MM.1S (cell line): ENCODE measurements around the gene CNN3.

Source experiments
- DNase-seq: peaks from one replicate; pipeline ENCODE4 v3.0.0-alpha.2; 2015
- H2AFZ ChIP-seq: fragments of 300-600 bp; sonication (generic); 2 replicates; pipeline ENCODE4 v1.6.0; 2016; ENCODE audit warnings: antibody characterized with exemption, low read length
- H3F3A ChIP-seq: fragments of 300-600 bp; sonication (generic); 2 replicates; pipeline ENCODE4 v1.6.1; 2016; ENCODE audit warnings: mild to moderate bottlenecking, antibody characterized with exemption, low read length, moderate library complexity, mixed read lengths; ENCODE audit not compliant: insufficient read depth
- H3K27ac ChIP-seq: fragments of 300-600 bp; sonication (generic); 2 replicates; pipeline ENCODE4 v1.5.1; 2016; ENCODE audit warnings: mild to moderate bottlenecking, low read length
- H3K27me3 ChIP-seq: fragments of 300-600 bp; sonication (generic); replicated peaks from 2 replicates; pipeline ENCODE4 v1.6.0; 2016; ENCODE audit warnings: low read length; ENCODE audit not compliant: insufficient read depth
- H3K36me3 ChIP-seq: fragments of 300-600 bp; sonication (generic); replicated peaks from 2 replicates; pipeline ENCODE4 v1.6.1; 2016; ENCODE audit warnings: mild to moderate bottlenecking, low read length, mixed read lengths; ENCODE audit not compliant: insufficient read depth
- H3K4me1 ChIP-seq: fragments of 300-600 bp; sonication (generic); 2 replicates; pipeline ENCODE4 v1.6.1; 2016; ENCODE audit warnings: low read length, mixed read lengths
- H3K4me2 ChIP-seq: fragments of 300-600 bp; sonication (generic); 2 replicates; pipeline ENCODE4 v1.6.0; 2016; ENCODE audit warnings: low read depth, low read length
- H3K4me3 ChIP-seq: fragments of 300-600 bp; sonication (generic); 2 replicates; pipeline ENCODE4 v1.5.1; 2016; ENCODE audit warnings: low read length, mixed read lengths
- H3K79me2 ChIP-seq: fragments of 300-600 bp; sonication (generic); 2 replicates; pipeline ENCODE4 v1.6.1; 2016; ENCODE audit warnings: mixed run types, low read length, mixed read lengths
- H3K9ac ChIP-seq: fragments of 300-600 bp; sonication (generic); 2 replicates; pipeline ENCODE4 v1.6.1; 2016; ENCODE audit warnings: low read length, mixed read lengths
- H3K9me2 ChIP-seq: fragments of 300-600 bp; sonication (generic); replicated peaks from 2 replicates; pipeline ENCODE4 v1.6.1; 2016; ENCODE audit warnings: mild to moderate bottlenecking, low read length, mixed read lengths; ENCODE audit not compliant: insufficient read depth
- H3K9me3 ChIP-seq: fragments of 300-600 bp; sonication (generic); replicated peaks from 2 replicates; pipeline ENCODE4 v1.6.1; 2016; ENCODE audit warnings: mild to moderate bottlenecking, low read length, mixed read lengths; ENCODE audit not compliant: insufficient read depth
- H4K20me1 ChIP-seq: fragments of 300-600 bp; sonication (generic); 2 replicates; pipeline ENCODE4 v1.6.1; 2016; ENCODE audit warnings: mild to moderate bottlenecking, low read length, moderate library complexity, mixed read lengths; ENCODE audit not compliant: insufficient read depth
- CTCF ChIP-seq: fragments of 300-600 bp; sonication (generic); IDR thresholded peaks from 2 replicates; pipeline ENCODE4 v1.5.1; 2016; ENCODE audit warnings: antibody characterized with exemption, low read length, mixed read lengths
- EZH2 ChIP-seq: fragments of 300-600 bp; sonication (generic); optimal IDR thresholded peaks from 2 replicates; pipeline ENCODE3; 2017; ENCODE audit warnings: low read depth, mild to moderate bottlenecking, antibody characterized with exemption, low read length, mixed read lengths
- EZH2phosphoT487 ChIP-seq: fragments of 300-600 bp; sonication (generic); IDR thresholded peaks from 2 replicates; pipeline ENCODE4 v1.6.1; 2018; ENCODE audit warnings: antibody characterized with exemption, low read length

CNN3 gene

GRCh38 chr1:94973309-94973922, 46.5 kb upstream of the CNN3 start:
- Histone ChIP-seq H4K20me1 (no peaks in the 10 kb centered on the region), H3K27ac (no peak overlapping the region), H3K27me3 (no peaks in the 10 kb centered on the region), H3K9me2 (no peaks in the 10 kb centered on the region), H3K4me3 (no peak overlapping the region), H3F3A (no peaks in the 10 kb centered on the region), H3K4me1 (no peaks in the 10 kb centered on the region), H3K36me3 (no peaks in the 10 kb centered on the region), H3K9ac (no peak overlapping the region), H3K4me2 (no peak overlapping the region), H3K9me3 (no peaks in the 10 kb centered on the region), H3K79me2 (no peaks in the 10 kb centered on the region), H2AFZ (no peak overlapping the region)
- no peak for DNase-seq
- TF ChIP-seq CTCF (no peak), EZH2phosphoT487 (no peak), EZH2 (no peak)

- no peaks in the 10 kb centered on the region for H3K27me3 ChIP-seq
- DNase-seq: no peak
- TF ChIP-seq EZH2: no peak
- TF ChIP-seq CTCF: no peak
- TF ChIP-seq EZH2phosphoT487: no peak
- no peak overlapping the region for H2AFZ ChIP-seq
- no peaks in the 10 kb centered on the region for H4K20me1 ChIP-seq
- no peaks in the 10 kb centered on the region for H3K4me1 ChIP-seq
- no peak overlapping the region for H3K4me3 ChIP-seq
- H3K4me2 ChIP-seq: no peak overlapping the region
- no peaks in the 10 kb centered on the region for H3K9me3 ChIP-seq
- H3K79me2 ChIP-seq: no peaks in the 10 kb centered on the region
- no peaks in the 10 kb centered on the region for H3K9me2 ChIP-seq
- H3K9ac ChIP-seq: no peak overlapping the region
- no peaks in the 10 kb centered on the region for H3K36me3 ChIP-seq
- no peaks in the 10 kb centered on the region for H3F3A ChIP-seq
- no peak overlapping the region for H3K27ac ChIP-seq
Observed at GRCh38 chr1:94971491-94971924, 44.6 kb upstream of the CNN3 start.

- TF ChIP-seq EZH2 (no peak), EZH2phosphoT487 (no peak), CTCF (no peak)
- Histone ChIP-seq H3K27me3 (no peaks in the 10 kb centered on the region), H3K4me3 (no peak overlapping the region), H4K20me1 (no peaks in the 10 kb centered on the region), H3F3A (no peaks in the 10 kb centered on the region), H3K4me2 (no peak overlapping the region), H3K36me3 (no peaks in the 10 kb centered on the region), H3K9me2 (no peaks in the 10 kb centered on the region), H3K27ac (no peak overlapping the region), H3K9ac (no peak overlapping the region), H2AFZ (no peak overlapping the region), H3K4me1 (no peaks in the 10 kb centered on the region), H3K9me3 (no peaks in the 10 kb centered on the region), H3K79me2 (no peaks in the 10 kb centered on the region)
- no peak for DNase-seq
Observed at GRCh38 chr1:94970783-94971182, 43.9 kb upstream of the CNN3 start.
